SK-N-SH treated with all-trans-retinoic acid at 6 μM for 48 hours (cell line): ENCODE data around the gene CAVIN2.

Experiments
- BACH2 ChIP-seq: fragments of 250-450 bp; sonication (Bioruptor Pico); IDR thresholded peaks from 2 replicates; pipeline ENCODE4 v1.9.0; 2021; ENCODE audit warnings: mild to moderate bottlenecking, borderline replicate concordance
- CREB5 ChIP-seq: fragments of 250-450 bp; sonication (Bioruptor Pico); IDR thresholded peaks from 2 replicates; pipeline ENCODE4 v1.5.1; 2020; ENCODE audit warnings: low read depth, mild to moderate bottlenecking, moderate library complexity
- ISL1 ChIP-seq: fragments of 250-450 bp; sonication (Bioruptor Pico); IDR thresholded peaks from 2 replicates; pipeline ENCODE4 v2.1.2; 2022; ENCODE audit warnings: mild to moderate bottlenecking, moderate library complexity
- PATZ1 ChIP-seq: fragments of 250-450 bp; sonication (Bioruptor Pico); IDR thresholded peaks from 2 replicates; pipeline ENCODE4 v1.8.0; 2020; ENCODE audit warnings: mild to moderate bottlenecking, moderate library complexity, borderline replicate concordance
- TSHZ2 ChIP-seq: fragments of 250-450 bp; sonication (Bioruptor Pico); IDR thresholded peaks from 2 replicates; pipeline ENCODE4 v1.5.0; 2020; ENCODE audit warnings: mild to moderate bottlenecking, moderate library complexity
- ZFP30 ChIP-seq: fragments of 450-650 bp; formaldehyde crosslinking; IDR thresholded peaks from 2 replicates; pipeline ENCODE4 v1.5.0; 2022; ENCODE audit warnings: mild to moderate bottlenecking, moderate library complexity

GRCh38 chr2:191790737-191791136, 56.2 kb downstream of the CAVIN2 start:
- TF ChIP-seq CREB5 (CRISPR knock-in tag) (no peak), BACH2 (CRISPR knock-in tag) (no peak), ZFP30 (no peak), PATZ1 (no peak), ISL1 (CRISPR knock-in tag) (no peak), TSHZ2 (CRISPR knock-in tag) (no peak)
